Fibroblast of skin of right biceps (primary cell): ENCODE measurements around the gene TBCD.
"Not testable (repeated sequence)": the region's sequence is repeated elsewhere in the genome, so short reads cannot be mapped to it uniquely, and the experiment has no call there.

Source experiments
- DNase-seq: peaks from one replicate; pipeline ENCODE4 v3.0.0-alpha.2; 2013

The TBCD gene

GRCh38 chr17:82959990-82960418, 208.1 kb downstream of the TBCD start:
- DNase-seq = no peak

- no peak for DNase-seq
Observed at GRCh38 chr17:82960419-82961271, 208.8 kb downstream of the TBCD start.

DNA sequence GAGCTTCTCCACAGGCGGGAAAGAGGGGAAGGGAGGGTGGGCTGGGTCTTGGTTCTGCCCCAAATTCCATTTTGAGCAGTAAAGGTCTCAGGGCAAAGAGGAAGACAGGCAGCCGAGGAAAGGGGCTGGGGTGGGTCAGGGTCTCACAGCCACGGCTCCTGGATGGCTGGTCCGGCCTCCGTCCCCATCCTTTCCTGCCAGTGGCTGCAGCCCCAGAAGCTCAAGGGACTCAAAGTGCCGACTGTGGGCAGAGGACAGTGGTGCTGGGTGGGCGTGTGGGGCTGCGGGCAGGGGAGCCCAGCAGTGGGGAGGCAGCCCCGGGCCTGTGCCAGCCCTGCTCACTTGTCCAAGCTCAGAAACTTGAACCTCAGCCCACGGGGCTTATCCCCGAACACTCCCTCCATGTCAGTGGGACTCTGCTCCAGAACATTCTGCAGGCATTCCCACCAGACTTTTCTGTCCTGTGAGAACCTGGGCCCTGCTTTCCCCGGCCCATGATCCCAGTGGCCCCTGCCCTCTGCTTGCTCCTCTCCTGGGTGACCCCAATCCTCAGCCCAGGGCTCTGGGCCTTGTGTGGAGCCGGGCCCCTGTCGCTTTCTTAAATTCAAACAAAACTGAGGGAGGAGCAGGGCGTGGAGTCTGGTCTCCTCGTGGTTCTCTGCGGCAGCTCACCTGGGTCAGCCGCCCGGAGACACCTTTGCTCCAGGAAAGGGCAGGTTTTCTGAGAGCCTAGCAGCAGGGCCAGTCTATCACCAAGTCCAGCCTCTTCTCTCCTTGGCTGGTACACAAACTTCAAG, 209.7 kb downstream of the TBCD start:
- no peak for DNase-seq

DNA sequence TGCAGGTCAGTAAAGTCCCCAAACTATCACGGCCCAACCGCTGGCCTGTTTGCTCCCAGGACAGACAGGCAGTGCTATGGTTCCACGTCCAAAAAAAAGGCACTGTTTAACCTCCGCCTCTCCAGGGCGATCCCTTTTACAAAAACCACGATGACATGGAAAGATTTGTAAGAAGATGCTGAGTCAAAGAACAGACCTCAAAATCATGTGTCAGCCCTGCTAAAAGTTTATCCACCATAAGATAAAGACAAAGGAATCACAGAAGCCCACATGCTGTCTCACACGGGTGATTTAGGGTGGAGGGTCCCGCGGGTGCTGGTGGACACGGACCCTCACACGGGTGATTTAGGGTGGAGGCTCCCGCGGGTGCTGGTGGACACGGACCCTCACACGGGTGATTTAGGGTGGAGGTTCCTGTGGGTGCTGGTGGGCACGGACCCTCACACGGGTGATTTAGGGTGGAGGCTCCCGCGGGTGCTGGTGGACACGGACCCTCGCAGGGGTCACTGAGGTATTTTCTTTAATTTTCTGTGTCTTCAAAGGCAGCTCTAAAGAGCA, 210.4 kb downstream of the TBCD start:
- peak; percentile 50 for DNase-seq

DNA sequence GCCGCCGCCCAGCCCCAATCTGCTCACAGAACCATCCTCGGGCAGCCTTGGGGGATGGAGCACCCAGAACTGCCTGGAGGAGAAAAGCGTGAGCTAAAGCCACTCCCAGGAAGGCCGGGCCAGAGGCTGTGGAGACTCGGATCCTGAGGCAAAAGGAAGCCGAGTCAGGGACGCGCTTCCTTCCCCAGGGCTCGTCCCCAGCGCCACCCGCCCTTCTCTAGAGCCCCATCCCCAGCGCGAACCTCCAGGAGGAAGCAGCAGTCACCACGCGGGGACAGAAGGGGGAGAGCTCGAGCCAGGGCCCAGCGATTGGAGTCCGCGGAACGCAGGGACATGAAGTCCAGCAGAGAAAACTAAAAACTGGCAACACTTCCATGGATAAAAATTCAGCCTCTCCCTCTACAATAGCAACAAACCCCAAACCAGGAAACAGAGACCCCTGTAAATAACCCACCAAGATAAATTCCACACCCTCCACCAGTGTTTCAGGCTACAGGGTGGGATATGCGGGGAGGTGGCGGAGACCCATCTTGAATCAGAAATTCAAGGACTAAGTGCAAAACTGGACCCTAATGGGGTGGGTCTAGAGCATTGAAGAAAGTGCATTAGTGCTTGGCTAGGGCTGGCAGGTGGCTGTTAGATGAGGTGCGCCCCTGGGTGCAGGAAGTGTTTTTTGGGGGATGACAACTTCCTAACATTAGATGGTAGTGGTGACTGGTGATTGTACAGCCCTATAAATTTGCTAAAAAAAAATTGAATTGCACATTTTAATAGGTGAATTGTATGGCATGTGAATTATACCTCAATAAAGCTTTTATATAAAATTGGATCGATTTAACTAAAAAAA, 211.5 kb downstream of the TBCD start:
- peak; percentile 80 for DNase-seq

- DNase-seq = not testable (repeated sequence)
Observed at GRCh38 chr17:82964451-82964850, 212.6 kb downstream of the TBCD start.

DNA sequence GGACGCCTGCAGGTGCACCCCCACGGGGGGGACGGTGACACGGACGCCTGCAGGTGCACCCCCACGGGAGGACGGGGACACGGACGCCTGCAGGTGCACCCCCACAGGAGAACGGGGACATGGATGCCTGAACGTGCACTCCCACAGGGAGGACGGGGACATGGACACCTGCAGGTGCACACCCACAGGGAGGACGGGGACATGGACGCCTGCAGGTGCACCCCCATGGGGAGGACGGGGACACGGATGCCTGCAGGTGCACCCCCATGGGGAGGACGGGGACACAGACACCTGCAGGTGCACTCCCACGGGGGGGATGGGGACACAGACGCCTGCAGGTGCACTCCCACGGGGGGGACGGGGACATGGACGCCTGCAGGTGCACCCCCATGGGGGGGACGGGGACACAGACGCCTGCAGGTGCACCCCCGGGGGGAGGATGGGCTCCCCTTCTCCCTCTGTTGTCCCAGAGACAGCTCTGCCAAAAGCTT, 213.0 kb downstream of the TBCD start:
- DNase-seq = no peak

DNA sequence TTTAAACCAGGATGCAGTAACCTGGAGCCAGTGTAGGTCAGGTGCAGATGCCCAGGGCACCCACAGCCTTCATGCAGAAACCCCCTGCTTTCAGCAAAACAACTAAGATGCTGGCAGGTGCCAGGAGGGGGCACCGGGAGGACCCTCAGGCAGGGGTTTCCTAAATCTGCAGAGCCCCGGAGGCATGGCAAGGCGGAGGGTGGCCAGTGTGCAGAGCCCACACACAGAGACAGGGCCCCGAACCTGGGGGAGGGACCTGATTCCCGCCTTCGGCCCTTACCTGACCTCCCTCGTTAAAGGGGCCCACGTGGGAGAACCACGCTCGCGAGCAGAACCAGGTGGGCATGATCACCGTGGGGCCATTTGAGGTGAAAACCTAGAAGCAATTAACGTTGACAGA, 213.5 kb downstream of the TBCD start:
- no peak for DNase-seq

- no peak for DNase-seq
Observed at GRCh38 chr17:82966415-82966814, 214.6 kb downstream of the TBCD start.

- no peak for DNase-seq
Observed at GRCh38 chr17:82967268-82968032, 215.6 kb downstream of the TBCD start.

GRCh38 chr17:82968033-82968841, 216.4 kb downstream of the TBCD start:
- DNase-seq = not testable (repeated sequence)

GRCh38 chr17:82970067-82970466, 218.2 kb downstream of the TBCD start:
- no peak for DNase-seq

DNA sequence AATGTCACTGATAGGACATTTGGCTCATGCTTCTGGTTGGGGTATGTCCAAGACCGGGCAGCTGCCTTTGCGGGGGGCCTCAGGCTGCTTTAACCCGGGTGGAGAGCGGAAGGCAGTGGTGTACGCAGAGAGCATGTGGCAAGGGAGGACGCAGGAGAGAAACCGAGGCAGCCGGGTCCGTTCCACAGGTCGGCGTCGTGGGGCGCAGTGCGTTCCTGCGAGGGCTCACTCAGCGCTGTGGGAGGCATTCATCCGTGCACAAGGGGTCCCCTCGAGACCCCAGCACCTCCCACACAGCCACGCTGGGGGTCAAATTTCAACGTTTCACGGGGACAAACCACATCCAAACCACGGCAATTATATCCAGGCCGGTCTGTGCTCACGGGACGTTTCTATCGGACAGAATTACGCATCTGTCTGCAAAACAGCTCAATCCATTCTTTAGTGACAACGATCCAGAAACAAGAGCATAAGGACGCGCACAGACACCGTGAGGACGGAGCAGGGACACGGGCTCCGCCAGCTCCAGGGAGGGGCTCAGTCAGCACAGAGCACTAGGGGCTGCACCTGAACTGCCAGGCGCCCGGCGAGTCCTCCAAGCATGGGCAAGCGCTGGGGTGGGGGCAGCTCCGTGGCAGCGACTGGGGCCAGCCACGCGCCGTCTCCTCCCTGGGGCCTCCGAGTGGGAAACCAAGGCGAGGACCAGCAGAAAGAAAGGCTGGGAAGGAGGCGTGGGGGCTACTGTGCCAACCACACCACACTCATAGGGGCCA, 219.1 kb downstream of the TBCD start:
- DNase-seq = no peak

DNA sequence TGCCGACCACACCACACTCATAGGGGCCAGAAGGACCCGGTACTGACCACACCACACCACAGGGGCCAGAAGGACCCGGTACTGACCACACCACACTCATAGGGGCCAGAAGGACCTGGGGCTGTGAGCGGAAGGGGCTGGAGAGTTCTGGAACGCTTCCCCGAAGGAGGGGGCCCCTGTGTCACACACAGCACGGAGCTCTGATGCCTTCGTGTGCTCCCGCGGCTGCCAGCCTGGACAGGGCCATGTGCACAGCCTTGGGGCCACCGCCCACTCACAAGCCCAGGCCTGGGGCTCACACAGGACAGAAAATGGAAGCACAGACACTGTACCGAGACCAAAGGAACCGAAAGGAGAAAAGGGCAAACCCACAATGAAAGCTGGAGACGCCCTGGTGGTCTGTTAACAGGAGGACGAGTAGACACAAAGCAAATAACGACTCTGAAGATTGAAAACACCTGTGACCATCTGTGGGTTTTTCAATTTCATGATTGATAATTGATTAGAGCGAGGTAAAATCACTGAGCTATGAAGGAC, 221.0 kb downstream of the TBCD start:
- no peak for DNase-seq

DNA sequence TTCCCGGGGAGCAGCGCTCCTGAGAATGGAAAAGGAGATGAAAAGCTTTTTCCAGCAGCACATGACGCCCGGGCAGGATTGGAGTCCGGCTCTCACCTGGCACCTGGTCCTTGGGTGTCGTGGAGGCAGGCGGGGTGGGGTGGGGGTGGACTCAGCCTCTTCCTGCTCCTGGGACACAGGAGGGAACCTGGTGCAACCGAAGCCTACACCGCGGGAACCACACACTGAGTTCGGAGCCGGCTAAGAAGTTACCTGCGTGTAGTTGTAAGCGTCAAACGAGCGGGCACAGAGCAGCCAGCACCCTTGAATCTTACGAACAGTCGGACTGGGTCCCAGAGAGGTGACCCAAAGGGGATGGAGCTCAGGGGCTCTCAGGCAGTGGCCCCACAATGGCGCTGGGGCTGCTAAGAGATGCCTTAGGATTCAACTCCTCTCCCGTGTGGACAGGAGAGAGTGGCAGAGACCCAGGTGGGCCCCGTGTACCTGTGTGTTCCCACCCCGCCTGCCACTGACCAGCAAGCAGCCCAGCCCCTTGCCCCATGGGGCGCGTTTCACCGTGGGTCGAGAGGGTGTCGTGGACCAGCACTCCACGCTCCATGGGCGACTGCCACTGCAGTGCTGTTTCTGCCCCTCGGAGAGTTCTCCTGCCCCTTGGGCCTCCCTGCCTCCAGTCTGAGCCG, 221.7 kb downstream of the TBCD start:
- DNase-seq = no peak

DNA sequence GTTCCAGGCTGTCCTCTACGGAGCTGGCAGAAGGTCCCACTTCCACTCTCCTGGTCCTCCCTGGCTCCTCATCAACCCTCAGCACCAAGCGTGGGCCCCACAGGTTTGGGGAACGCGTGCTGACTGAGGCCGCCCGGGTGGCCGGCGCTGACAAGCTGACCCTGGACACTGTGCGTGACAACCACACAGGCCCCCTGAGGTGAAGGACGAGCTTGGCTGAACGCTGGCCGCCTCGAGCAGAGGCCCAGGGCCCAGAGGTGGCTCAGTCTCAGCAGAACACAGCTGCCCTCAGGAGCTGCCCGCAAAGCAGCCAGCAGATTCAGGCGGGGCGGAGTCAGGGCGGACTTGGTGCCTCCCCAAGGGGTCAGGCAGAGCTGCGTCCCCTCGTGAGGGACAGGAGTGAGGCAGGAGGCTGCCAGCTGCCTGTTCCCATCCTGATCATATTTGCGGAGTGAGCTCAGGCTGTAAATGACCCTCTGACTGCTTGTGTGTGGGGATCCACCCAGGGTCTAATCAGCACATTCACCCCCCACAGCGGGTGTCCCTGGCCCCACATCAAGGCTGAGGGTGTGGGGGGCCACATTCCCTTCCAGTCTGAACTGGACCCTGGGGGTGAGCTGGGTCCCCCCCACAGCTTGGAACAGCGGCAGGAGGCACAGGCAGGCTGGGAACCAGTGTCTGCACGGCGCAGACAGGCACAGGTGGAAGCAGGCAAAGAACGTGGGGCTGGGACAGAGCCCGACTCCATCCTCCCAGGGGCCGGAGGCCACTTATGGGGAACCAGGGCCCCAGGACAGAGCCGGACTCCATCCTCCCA, 222.5 kb downstream of the TBCD start:
- DNase-seq = no peak

GRCh38 chr17:82976982-82977488, 225.2 kb downstream of the TBCD start:
- no peak for DNase-seq

GRCh38 chr17:82977606-82978005, 225.7 kb downstream of the TBCD start:
- no peak for DNase-seq
